GM18526 (cell line): ENCODE results near the gene ZNF275.

Experiments
- POLR2A ChIP-seq: IDR thresholded peaks from 3 replicates; pipeline ENCODE4 v1.6.1; 2011; ENCODE audit not compliant: insufficient read length; ENCODE audit errors: extremely low read depth

Gene ZNF275

DNA sequence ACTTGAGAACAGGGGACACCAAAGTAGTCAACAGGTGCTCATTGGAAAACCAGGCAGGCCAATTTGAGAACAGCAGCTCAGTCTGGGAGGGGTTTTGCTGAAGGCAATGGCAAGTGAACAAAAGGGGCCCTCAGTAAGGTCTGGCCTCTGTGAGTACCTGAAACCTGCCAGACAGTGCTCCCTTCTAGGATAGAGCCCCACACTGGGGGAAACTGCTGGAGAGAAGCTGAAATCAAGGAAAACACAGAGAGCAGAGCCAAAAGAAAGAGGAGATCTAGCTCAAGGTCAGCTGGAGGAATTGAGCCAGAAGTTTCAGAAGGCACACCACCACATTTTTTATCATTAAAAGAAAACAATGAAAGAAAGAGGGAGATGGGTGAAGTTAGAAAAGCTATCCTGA lies 39.0 kb downstream of the ZNF275 start:
- TF ChIP-seq POLR2A = no peak

DNA sequence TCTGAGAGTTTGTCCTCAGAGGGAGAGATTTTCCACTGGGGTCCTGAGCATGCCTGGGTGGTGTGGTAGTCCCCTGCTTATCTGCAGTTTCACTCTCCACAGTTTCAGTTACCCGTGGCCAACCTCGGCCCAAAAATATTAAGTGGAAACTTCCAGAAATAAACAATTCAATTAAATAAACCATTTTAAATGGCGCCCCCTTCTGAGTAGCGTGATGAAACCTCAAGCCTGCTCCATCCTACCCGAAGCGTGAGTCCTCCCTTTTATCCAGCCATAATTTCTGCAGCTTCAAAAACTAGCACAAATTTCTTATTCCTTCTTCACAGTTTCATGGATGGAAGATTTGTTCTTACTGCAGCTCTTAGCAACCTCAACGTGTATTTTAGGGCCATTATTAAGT lies 40.5 kb downstream of the ZNF275 start:
- no peak for TF ChIP-seq POLR2A

DNA sequence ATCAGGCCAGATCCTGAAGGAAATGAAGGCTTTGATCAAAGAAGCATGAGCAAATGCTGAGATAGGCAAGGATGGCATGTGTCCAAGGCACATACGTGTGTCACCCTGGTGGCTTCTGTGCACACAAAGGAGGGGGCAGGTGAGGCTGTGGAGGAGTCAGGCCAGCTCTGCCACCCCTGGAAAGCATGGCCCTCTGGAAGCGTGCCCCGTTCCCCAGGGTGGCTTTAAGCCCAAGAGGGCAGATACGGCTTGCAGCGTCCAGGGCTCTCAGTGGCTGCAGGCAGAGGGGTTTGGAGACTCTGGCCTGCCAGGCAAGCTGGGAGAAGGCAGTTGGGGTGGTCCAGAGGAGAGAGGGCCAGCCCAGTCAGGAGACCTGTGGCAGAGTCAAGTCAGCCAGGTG lies 41.6 kb downstream of the ZNF275 start:
- TF ChIP-seq POLR2A = no peak

DNA sequence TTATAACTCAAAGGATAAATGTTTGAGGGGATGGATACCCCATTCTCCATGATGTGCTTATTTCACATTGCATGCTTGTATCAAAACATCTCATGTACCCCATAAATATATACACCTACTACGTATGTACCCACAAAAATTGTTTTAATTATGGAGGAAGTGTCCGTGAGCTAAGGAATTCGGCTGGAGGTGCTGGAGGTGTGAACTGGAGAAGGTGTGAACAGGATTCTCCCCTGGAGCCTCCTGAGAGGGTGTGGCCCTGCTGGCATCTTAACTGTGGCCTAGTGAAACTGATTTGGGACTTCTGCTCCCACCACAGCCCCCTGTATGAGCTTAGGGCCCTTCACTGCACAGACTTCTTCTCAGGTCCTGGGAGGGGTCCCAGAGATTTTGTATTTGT lies 43.8 kb downstream of the ZNF275 start:
- TF ChIP-seq POLR2A = no peak

DNA sequence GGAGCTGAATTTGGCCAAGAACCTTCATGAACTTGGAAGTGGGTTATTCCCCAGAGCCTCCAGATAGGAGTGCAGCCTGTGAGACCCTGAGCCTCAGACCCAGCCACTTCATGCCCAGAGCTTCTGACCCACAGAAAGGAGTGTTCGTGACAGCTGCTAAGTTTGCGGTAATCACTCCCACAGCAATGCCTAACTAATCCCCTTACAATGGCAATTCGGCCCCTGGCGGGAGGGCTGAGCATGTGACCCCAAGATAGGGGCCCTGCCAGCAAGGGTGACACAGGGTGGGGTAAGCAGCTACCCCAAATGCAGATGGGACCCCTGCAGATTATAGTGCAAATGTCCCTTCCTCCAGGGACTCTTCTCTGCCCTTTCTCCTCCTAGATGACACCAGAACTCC lies 44.7 kb downstream of the ZNF275 start:
- no peak for TF ChIP-seq POLR2A

DNA sequence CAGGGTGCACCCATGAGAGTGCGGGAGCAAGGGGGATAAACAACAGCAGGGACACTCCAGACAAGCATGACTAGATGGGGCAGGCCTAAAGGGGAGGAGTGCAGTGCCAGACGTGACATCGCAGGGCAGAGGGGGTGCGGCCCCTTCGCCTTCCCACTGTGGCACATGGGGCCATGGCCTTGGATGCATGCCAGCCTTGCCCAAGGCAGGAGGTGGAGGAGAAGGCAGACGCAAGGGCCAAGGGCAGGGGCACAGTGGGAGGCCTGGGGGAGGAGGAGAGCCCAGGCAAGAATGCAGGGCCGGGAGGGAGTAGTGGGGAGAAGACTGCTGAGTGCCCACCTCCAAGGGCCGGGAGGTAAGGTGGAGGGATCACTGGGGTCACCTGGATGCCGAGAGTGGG lies 45.6 kb downstream of the ZNF275 start:
- no peak for TF ChIP-seq POLR2A

DNA sequence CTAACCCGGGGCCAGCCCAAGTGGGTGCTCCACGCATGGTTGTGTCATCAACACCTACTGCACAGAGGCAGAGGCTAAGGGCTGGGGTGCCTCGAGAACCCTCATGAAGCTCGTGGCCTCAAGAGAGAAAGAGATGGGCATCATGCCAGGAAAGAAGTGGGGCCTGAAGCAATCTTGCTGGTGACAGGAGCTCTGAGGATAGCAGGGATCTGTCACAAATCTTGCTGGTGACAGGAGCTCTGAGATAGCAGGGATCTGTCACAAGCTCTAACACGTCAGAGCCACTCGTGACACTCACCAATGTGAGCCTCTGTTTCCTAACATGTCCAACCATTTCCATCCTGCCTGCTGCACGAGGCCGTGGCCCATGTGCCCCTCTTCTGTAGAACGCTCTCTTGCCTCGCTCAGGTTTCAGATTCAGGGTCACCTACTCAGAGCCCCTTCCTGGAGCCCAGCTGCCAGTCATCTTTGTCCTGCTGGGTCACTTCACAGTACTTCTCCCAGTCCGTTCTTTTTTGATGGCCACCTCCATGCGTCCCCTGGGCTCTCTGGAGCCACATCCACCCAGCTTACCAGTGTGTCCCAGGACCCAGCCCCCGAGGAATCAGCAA lies 46.1 kb downstream of the ZNF275 start:
- no peak for TF ChIP-seq POLR2A

DNA sequence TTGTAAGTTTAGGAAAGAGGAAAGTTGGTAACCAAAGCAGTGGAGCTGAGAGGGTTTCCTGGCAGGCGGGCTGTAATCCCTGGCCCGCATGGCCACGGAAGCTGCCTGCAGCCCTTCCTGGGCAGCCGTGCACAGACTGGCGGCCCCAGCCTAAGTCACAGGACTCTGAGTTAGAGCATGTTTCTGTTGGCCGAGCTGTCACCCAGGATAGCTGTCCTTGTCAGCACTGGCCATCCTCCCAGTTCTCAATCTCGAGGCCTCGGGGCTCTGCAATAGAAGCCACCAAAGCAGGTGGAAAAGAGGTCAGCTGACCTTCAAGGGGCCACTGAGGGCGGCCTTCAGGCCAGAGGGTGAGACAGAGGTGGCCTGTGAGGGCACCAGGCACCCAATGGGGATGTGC lies 46.7 kb downstream of the ZNF275 start:
- no peak for TF ChIP-seq POLR2A

DNA sequence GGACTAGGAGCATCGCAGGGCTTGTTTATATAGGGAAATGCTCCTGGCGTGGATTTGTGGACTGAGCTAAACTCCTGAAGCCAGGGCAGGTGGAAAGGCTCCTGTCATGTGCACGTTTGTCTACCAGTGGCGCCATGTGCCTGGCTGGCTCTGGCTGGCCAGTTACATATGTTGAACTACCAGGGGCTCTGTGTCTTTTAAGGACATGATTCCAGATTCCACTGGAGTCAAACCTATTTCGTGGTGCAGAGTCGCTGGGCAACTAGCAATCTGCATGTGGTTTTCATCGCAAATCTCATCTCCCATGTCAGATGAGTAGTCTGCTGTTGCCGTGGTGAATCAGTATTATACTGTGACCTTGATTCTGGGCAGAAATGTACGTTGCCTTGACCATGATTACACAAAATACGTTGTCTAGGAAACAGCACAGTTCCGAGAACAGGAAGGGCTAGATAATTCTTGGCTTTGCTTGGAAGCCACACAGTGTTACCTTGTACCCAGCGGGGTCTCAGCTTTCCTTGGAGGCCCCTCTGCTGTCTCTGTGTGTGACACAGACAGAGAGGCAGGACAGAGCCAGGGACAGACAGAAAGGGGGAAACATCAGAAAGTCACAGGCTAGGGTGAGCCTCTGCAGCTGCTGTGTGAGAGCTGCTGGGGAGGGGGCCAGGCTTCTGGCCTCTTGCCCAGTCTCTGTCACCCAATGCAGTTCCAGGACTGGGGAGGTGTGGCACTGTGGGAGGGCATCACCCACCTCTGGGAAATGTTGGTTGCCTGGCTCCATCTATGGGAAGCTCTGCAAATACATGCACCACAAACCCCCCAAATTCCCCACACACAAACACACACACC lies 48.0 kb downstream of the ZNF275 start:
- TF ChIP-seq POLR2A = no peak

DNA sequence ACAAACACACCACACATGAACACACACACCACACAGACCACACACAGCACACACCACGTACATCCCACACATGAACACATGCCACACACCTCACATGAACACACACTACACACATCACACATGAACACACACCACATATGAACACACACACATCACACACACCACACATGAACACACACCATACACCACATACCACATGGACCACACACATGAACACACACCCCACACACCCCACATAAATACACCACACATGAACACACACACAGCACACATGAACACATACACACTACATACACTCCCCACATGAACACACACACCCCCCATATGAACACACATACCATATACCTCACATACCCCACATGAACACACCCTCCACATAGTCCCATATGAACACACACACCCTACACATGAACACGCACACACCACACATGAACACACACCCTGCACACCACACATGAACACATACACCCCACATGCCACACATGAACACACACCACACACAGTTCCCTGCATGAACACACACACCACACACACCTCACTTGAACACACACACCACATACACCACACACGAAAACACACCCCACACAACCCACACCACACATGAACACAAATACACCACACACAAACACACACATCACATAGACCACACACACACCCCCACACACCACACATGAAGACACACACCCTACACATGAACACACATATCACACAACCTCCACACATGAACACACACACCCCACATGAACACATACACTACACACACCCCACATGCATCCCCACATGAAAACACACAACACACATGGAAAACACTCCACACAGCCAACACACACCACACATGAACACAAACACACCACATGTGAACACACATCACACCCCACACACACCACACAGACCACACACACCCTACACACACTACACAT lies 48.9 kb downstream of the ZNF275 start:
- no peak for TF ChIP-seq POLR2A

DNA sequence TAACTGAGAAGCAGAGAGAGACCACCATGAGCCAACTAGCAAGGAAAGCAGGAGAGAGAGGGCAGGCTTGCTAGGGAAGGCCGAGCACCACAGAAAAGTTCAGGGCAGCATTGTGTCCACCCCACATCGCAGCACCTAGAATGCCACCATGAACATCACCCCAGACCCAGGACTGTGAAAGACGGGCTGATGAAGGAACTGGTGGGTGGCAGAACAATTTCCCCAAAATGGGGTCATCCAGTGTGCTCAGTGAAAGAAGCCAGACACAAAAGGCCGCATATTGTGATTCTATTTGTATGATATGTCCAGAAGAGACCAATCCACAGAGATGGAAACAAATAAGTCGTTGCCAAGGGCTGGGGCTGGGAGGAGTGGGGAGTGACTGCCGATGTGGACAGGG lies 50.4 kb downstream of the ZNF275 start:
- no peak for TF ChIP-seq POLR2A

DNA sequence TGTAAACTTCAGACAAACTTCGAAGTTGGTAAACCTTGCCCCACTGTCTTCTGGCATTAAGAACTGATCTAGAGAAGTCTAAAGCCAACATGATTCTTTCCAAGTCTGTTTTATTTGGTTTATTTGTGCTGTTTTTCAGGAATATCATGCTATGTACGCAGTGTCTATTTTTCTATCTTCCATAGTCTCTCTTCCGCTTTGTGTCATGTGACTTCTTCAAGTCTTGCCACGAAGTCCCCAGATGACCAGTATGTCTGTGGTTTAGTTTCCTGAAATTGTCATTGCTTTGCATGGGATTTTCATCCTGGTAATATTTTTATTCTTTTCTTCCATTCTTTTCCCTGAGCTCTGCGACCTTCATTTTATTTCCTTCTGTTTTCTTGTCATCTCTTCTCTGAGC lies 52.1 kb downstream of the ZNF275 start:
- TF ChIP-seq POLR2A = no peak

DNA sequence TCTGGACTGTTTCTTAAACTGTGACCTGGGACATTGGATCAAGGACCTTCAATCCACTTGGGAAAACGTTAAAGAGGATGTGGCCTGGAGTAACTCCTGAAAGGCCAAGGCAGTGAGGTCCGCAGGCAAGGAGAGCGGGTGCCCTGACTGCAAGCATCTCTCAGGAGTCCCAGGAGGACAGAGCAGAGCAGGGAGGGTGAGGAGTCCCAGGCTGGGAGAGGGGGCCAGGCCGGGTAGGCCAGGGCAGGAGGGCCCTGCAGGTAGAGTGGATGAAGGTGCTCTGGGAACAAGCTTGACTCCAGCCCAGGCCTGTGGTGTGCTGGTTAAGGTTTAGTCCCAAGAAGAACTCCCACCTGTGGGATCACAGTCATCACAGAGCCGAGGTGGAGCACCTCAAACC lies 53.4 kb downstream of the ZNF275 start:
- TF ChIP-seq POLR2A = no peak

DNA sequence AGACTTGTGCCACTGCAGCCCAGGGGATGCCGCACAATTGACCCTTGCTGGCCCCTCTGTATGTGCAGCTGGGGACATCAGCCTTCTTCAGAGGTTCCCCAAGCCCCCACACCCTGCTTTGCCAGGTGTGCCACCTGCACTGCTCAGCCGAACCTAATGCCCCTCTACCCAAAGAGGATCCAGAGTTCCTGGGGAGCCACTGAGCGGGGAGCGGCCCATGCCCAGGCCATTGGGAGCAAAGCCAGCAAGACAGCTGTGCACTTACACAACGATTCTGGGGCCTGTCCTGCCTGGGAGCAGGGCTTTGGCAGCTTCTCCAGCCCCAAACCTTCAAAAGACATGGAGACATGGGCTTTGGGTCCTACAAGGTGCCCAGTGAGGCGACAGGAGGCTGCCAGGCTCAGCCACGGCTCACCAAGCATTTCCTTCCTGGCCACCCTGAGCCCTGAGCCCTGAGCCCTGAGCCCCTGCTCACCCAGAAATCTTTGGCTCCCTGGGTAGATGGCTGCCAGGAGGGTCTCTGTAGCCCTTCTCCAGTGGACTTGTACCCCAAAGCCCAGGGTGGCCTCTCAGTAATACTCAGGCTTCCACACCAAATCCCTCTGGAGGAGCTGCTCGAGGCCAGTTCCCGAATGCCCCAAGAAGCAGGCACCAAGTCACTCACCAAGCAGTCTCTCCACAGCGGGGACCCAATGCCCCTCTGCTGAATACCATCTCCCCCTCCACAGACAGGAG lies 54.2 kb downstream of the ZNF275 start:
- no peak for TF ChIP-seq POLR2A
